ENCODE data around the gene ZNF394. TPM values are rescaled to one million over a fixed set of nuclear protein-coding genes. Genes with fewer than 3 reads are reported as not detected.
A peak's percentile ranks its signal among the peaks of the same experiment; 100 is the strongest.
"Not testable (repeated sequence)": the region's sequence is repeated elsewhere in the genome, so short reads cannot be mapped to it uniquely, and the experiment has no call there.

ZNF394 gene
- total and polyA plus RNA-seq, 9 of the 15 experiments (the other 6 are each of a cell fraction or from before 2014, with no cell fraction given), result 2.9 to 32.2 (median 24.2) TPM

DNA sequence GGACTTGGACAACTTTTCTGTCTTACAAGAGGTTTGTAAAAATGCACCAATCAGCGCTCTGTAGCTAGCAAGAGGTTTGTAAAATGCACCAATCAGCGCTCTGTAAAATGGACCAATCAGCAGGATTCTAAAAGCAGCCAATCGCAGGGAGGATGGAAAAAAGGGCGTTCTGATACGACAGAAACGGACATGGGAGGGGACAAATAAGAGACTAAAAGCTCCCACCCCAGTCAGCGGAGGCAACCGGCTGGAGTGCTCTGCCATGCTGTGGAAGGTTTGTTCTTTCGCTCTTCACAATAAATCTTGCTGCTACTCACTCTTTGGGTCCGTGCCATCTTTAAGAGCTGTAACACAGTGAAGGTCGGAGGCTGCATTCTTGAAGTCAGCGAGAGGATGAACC is 1.2 kb upstream of the ZNF394 start:
- DNase-seq (ENCODE audit: extremely low read depth in 1 of 4, low spot score in 3 of 4), result peak in 1 of 4 experiments; percentile 41
- TSS peak; percentile 44 for BruUV-seq (replicated peaks)
- H3K9me3 ChIP-seq (replicated peaks; ENCODE audit: control insufficient read depth, insufficient read depth, low read depth, low read length); H2AFZ ChIP-seq (ENCODE audit: low read depth, low read length); intact Hi-C loops (cut with micrococcal nuclease); H3K9ac ChIP-seq (ENCODE audit: insufficient read depth in 1 of 2, low read depth in 2 of 2, low read length in 2 of 2); ATAC-seq; in situ Hi-C loops (cut with MboI); H3K27me3 ChIP-seq (ENCODE audit: control insufficient read depth in 2 of 2, insufficient read depth in 2 of 2, low read length in 2 of 2); FAIRE-seq; CTCF ChIA-PET (ENCODE audit: low intra/inter-chr PET ratio); H3K27ac ChIP-seq (ENCODE audit: extremely low read depth, low read depth, low read length); H3K9me1 ChIP-seq (ENCODE audit: control insufficient read depth, insufficient read depth, low read length); TF ChIP-seq FOXM1 (CRISPR knock-in tag; IDR thresholded peaks at IDR 0.05; ENCODE audit: low read depth): not testable (repeated sequence)
- peak overlapping the region; percentile 93; the same call in 1 of the 2 replicates for H3K4me2 ChIP-seq (ENCODE audit: insufficient read depth, low read length)
- TF ChIP-seq, protein P1, sequence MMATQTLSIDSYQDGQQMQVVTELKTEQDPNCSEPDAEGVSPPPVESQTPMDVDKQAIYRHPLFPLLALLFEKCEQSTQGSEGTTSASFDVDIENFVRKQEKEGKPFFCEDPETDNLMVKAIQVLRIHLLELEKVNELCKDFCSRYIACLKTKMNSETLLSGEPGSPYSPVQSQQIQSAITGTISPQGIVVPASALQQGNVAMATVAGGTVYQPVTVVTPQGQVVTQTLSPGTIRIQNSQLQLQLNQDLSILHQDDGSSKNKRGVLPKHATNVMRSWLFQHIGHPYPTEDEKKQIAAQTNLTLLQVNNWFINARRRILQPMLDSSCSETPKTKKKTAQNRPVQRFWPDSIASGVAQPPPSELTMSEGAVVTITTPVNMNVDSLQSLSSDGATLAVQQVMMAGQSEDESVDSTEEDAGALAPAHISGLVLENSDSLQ (IDR thresholded peaks at IDR 0.05), result 0 out of 2 replicates have a peak, but pooled peaks have one; percentile 22
- TF ChIP-seq MAFF (IDR thresholded peaks at IDR 0.05; ENCODE audit: low read length), result peak; percentile 20; the same call in 1 of the 2 replicates
- 0 out of 2 replicates have a peak, but pooled peaks have one; percentile 12 for TF ChIP-seq ADNP (tag; IDR thresholded peaks at IDR 0.05)
- peak; percentile 57 for TF ChIP-seq C11orf30 (IDR thresholded peaks at IDR 0.05; ENCODE audit: low read depth)
- TF ChIP-seq CC2D1A (IDR thresholded peaks at IDR 0.05), result peak; percentile 84
- 0 out of 2 replicates have a peak, but pooled peaks have one; percentile 25 for TF ChIP-seq FOXM1 (IDR thresholded peaks at IDR 0.05; ENCODE audit: low read depth)
- peak; percentile 9 for TF ChIP-seq FOS (IDR thresholded peaks at IDR 0.05; ENCODE audit: extremely low read depth, insufficient read length)
- peak; percentile 25; the same call in 1 of the 2 replicates for TF ChIP-seq MBD2 (IDR thresholded peaks at IDR 0.05; ENCODE audit: borderline replicate concordance, low read depth)
- peak; percentile 65 for TF ChIP-seq ASH1L (IDR thresholded peaks at IDR 0.05; ENCODE audit: borderline replicate concordance, low read depth, partially characterized antibody)
- TF ChIP-seq RBM25 (IDR thresholded peaks at IDR 0.05; ENCODE audit: low read depth, low read length, severe bottlenecking), result peak; percentile 23
- peak; percentile 91 for TF ChIP-seq ZNF316 (IDR thresholded peaks at IDR 0.05)
- TF ChIP-seq NFYB (IDR thresholded peaks at IDR 0.05; ENCODE audit: extremely low read depth, insufficient read length), result peak; percentile 42
- peaks cover 26% of the 10 kb centered on the region for H3K36me3 ChIP-seq (ENCODE audit: control insufficient read depth, insufficient read depth, low read length)
- POLR2A ChIA-PET, result interaction anchor here (0.6 to 0.8 kb wide), 3 partner anchors 113 to 333 kb away, joined by 3 to 4 read pairs (median 3); no protein-coding TSS in a partner anchor
- H4K20me1 ChIP-seq (replicated peaks; ENCODE audit: control insufficient read depth, insufficient read depth, low read length), result peaks cover 20% of the 10 kb centered on the region
- peaks cover 55% of the 10 kb centered on the region for H3K79me2 ChIP-seq (ENCODE audit: control insufficient read depth, insufficient read depth, low read length)
- peaks cover 5 to 29% of the 10 kb centered on the region in 2 experiments; a peak in 3 of 5 replicates for H3K4me1 ChIP-seq (replicated peaks in 1 of 2; ENCODE audit: control insufficient read depth in 2 of 2, insufficient read depth in 2 of 2, low read length in 2 of 2)
- H3K4me3 ChIP-seq, result peak overlapping the region; percentile 97; the same call in 1 of the 2 replicates
- WGBS (ENCODE audit: insufficient coverage, low coverage, missing lambda C conversion rate), result 90% methylated on average over 12 of the region's 12 CpGs

All from K562 (cell line).